GM12878 (cell line): ENCODE data around the gene TMEM97. TPM values are rescaled to one million over a fixed set of nuclear protein-coding genes. Genes with fewer than 3 reads are reported as not detected.
"Not testable (repeated sequence)": the region's sequence is repeated elsewhere in the genome, so short reads cannot be mapped to it uniquely, and the experiment has no call there.

Experiments used
- ATAC-seq: fragments of 200-7000 bp; cut with Tn5 transposase; 3 replicates; pipeline ENCODE4 v1.9.1; 2020; ENCODE audit warnings: mild to moderate bottlenecking, moderate library complexity
- BruUV-seq: library from RNA; stranded (reverse); fragments of 400-500 nt; replicated peaks from 2 replicates; lab custom pipeline; 2021; lab: Mats Ljungman, UMichigan
- CTCF ChIA-PET: fragments of 300-600 bp; sonication (Branson Sonifier 250); formaldehyde crosslinking; extraction: SDS; loops from one replicate; lab custom pipeline; 2021; ENCODE audit warnings: inconsistent platforms; lab: Yijun Ruan, JAX
- POLR2A ChIA-PET: fragments of 350-600 bp; formaldehyde crosslinking; extraction: SDS; loops from one replicate; lab custom pipeline; 2021; ENCODE audit warnings: inconsistent platforms; lab: Charles Lee
- RAD21 ChIA-PET: fragments of 300-600 bp; sonication (Branson Sonifier 250); formaldehyde crosslinking; loops from one replicate; lab custom pipeline; 2023; ENCODE audit warnings: antibody characterized with exemption; ENCODE audit not compliant: unreplicated experiment; lab: Charles Lee
- SMC1A ChIA-PET: fragments of 300-600 bp; sonication (Branson Sonifier 250); formaldehyde crosslinking; loops from one replicate; lab custom pipeline; 2023; ENCODE audit not compliant: unreplicated experiment, uncharacterized antibody; lab: Charles Lee
- DNase-seq: peaks from one replicate; pipeline ENCODE4 v3.0.0-alpha.2; 2011; ENCODE audit warnings: low read depth, low spot score
- FAIRE-seq: peaks from 3 replicates; lab custom pipeline; 2011; peaks lifted over from hg19 to GRCh38; lab: Jason Lieb, UNC
- H2AFZ ChIP-seq: 2 replicates; pipeline ENCODE4 v1.6.0; 2011; ENCODE audit warnings: low read depth, low read length, control low read depth; ENCODE audit not compliant: control insufficient read depth
- H3K27ac ChIP-seq: 2 replicates; pipeline ENCODE4 v1.5.1; 2011; ENCODE audit warnings: control low read depth; ENCODE audit not compliant: control insufficient read depth, insufficient read depth
- H3K27me3 ChIP-seq, 2 experiments: replicated peaks in 1 of 2; 2 replicates each; pipeline versions ENCODE4 v1.6.0 to v1.6.1; 2011; ENCODE audit warnings: low read length in 1 of 2; ENCODE audit not compliant: control insufficient read depth in 2 of 2, insufficient read depth in 2 of 2
- H3K36me3 ChIP-seq, 2 experiments: 2 replicates each; pipeline ENCODE4 v1.5.1; 2011; ENCODE audit warnings: low read length in 1 of 2; ENCODE audit not compliant: control insufficient read depth in 2 of 2, insufficient read depth in 2 of 2
- H3K4me1 ChIP-seq: 2 replicates; pipeline ENCODE4 v1.6.1; 2011; ENCODE audit warnings: mild to moderate bottlenecking, low read length, moderate library complexity, mixed read lengths; ENCODE audit not compliant: control insufficient read depth, insufficient read depth
- H3K4me2 ChIP-seq: 2 replicates; pipeline ENCODE4 v1.6.0; 2011; ENCODE audit warnings: control low read depth; ENCODE audit not compliant: control insufficient read depth, insufficient read depth
- H3K4me3 ChIP-seq: fragments of 200-600 bp; sonication (generic); 2 replicates; pipeline ENCODE4 v1.5.1; 2016
- H3K79me2 ChIP-seq: 2 replicates; pipeline ENCODE4 v1.6.0; 2011; ENCODE audit warnings: low read length; ENCODE audit not compliant: control insufficient read depth, insufficient read depth
- H3K9ac ChIP-seq: 2 replicates; pipeline ENCODE4 v1.8.0; 2011; ENCODE audit warnings: low read length, control low read depth, mixed read lengths; ENCODE audit not compliant: control insufficient read depth, insufficient read depth
- H3K9me3 ChIP-seq: replicated peaks from 3 replicates; pipeline ENCODE4 v1.5.1; 2011; ENCODE audit warnings: mild to moderate bottlenecking, low read length; ENCODE audit not compliant: control insufficient read depth, insufficient read depth
- H4K20me1 ChIP-seq: 2 replicates; pipeline ENCODE4 v1.6.0; 2011; ENCODE audit not compliant: control insufficient read depth, insufficient read depth
- KDM1A ChIP-seq: fragments of 200-600 bp; sonication (generic); IDR thresholded peaks from 2 replicates; pipeline ENCODE4 v1.6.1; 2016; ENCODE audit warnings: borderline replicate concordance
- TCF7 ChIP-seq: IDR thresholded peaks from 2 replicates; pipeline ENCODE4 v1.6.1; 2014; ENCODE audit warnings: antibody characterized with exemption, borderline replicate concordance
- WGBS: methylation state at CpG from one replicate; pipeline ENCODE4 v1.1.6; 2016; ENCODE audit warnings: low lambda C conversion rate; ENCODE audit not compliant: insufficient replicate concordance, insufficient coverage; ENCODE audit errors: missing lambda C conversion rate; 5-methylcytosine and 5-hydroxymethylcytosine counted together
- in situ Hi-C: fragments of 300-500 bp; cut with MboI; formaldehyde crosslinking; loops from 9 replicates; pipeline ENCODE4 v1.14.3; 2018; ENCODE audit warnings: mixed read lengths
- intact Hi-C: fragments of 100-400 bp; cut with micrococcal nuclease; formaldehyde crosslinking; loops from one replicate; pipeline ENCODE4 v1.14.2; 2022; ENCODE audit not compliant: unreplicated experiment
- polyA plus RNA-seq, 11 experiments: library from polyadenylated mRNA; depleted of rRNA in 4 of 11; unstranded in 6 of 11; stranded (reverse) in 5 of 11; fragments of >200 nt; fragmentation: Nextera tagmentation in 4 of 11; fragmentation: Illumina TruSeq in 1 of 11; extraction: Ambion mirVana in 4 of 11; extraction: Trizol in 1 of 11; gene quantifications; 1 replicate in 1 of 11; 2 replicates in 10 of 11; pipeline versions ENCODE4 v1.2.1 to v1.2.3, GENCODE V29; 2011 to 2016; ENCODE audit warnings: inconsistent platforms in 2 of 11, missing spikeins in 2 of 11, low read depth in 1 of 11
- total RNA-seq, 4 experiments: library from RNA; depleted of rRNA in 3 of 4; stranded (reverse); fragments of >200 nt in 3 of 4; fragmentation: Illumina TruSeq in 1 of 4; extraction: Trizol in 1 of 4; gene quantifications; 2 replicates each; pipeline versions ENCODE4 v1.2.1 to v1.2.3, GENCODE V29; 2013 to 2021

The TMEM97 gene
- total and polyA plus RNA-seq, 10 of the 15 experiments (the other 5 are each of a cell fraction or from before 2014, with no cell fraction given) = 58.0 to 134 (median 86.0) TPM

GRCh38 chr17:28338056-28338768, 19.2 kb downstream of the TMEM97 start:
- Histone ChIP-seq H3K9me3 (no peaks in the 10 kb centered on the region), H3K36me3 (peaks cover 6 to 10% of the 10 kb centered on the region in 2 experiments; a peak in 3 of 4 replicates), H2AFZ (no peak overlapping the region), H3K27ac (no peak overlapping the region), H3K79me2 (peaks cover 19% of the 10 kb centered on the region), H3K4me1 (peaks cover 3% of the 10 kb centered on the region), H3K4me3 (no peak overlapping the region), H4K20me1 (no peaks in the 10 kb centered on the region), H3K27me3 (no peaks in the 10 kb centered on the region), H3K9ac (no peak overlapping the region), H3K4me2 (no peak overlapping the region)
- ChIA-PET RAD21 (interaction anchor here (1.2 kb wide), 1 partner anchor 20 kb away, joined by 3 read pairs; the partner anchor contains the start of gene POLDIP2), CTCF (interaction anchor here (1.2 to 2.3 kb wide), 2 partner anchors 16 to 78 kb away, joined by 6 to 8 read pairs; no protein-coding TSS in a partner anchor), POLR2A (no interaction called here), SMC1A (no interaction called here)
- no peak for DNase-seq
- FAIRE-seq = no peak
- WGBS = 77% methylated on average over 5 of the region's 5 CpGs
- no TSS peak for BruUV-seq
- ATAC-seq = no peak
- TF ChIP-seq TCF7 (no peak), KDM1A (no peak)
- intact Hi-C loops (no loop called here), in situ Hi-C loops (loop anchor here (10.0 kb wide), 1 partner anchor 617 kb away; the partner anchor contains the start of gene PHF12)

- H3K36me3 ChIP-seq = peaks cover 6 to 13% of the 10 kb centered on the region in 2 experiments; a peak in 3 of 4 replicates
- H3K4me1 ChIP-seq, H3K4me2 ChIP-seq, BruUV-seq, DNase-seq, H4K20me1 ChIP-seq, H3K9ac ChIP-seq, RAD21 ChIA-PET, ATAC-seq, H2AFZ ChIP-seq, FAIRE-seq, intact Hi-C loops, H3K27ac ChIP-seq, H3K9me3 ChIP-seq, H3K27me3 ChIP-seq, H3K4me3 ChIP-seq, SMC1A ChIA-PET: not testable (repeated sequence)
- POLR2A ChIA-PET = interaction anchor here (0.6 kb wide), 1 partner anchor 559 kb away, joined by 3 read pairs; no protein-coding TSS in a partner anchor
- in situ Hi-C loops = loop anchor here (10.0 kb wide), 1 partner anchor 616 kb away; the partner anchor contains the start of gene PHF12
- WGBS = 100% methylated on average over 4 of the region's 8 CpGs
- CTCF ChIA-PET = interaction anchor here (2.3 kb wide), 1 partner anchor 77 kb away, joined by 8 read pairs; no protein-coding TSS in a partner anchor
- H3K79me2 ChIP-seq = peaks cover 19% of the 10 kb centered on the region
These were observed 19.8 kb downstream of the TMEM97 start for GRCh38 chr17:28338769-28339212.
